AG04450 (cell line): ENCODE measurements around the gene PPP5C. TPM values are rescaled to one million over a fixed set of nuclear protein-coding genes. Genes with fewer than 3 reads are reported as not detected.
A peak's percentile ranks its signal among the peaks of the same experiment; 100 is the strongest.

ENCODE experiments used
- CTCF ChIA-PET: fragments of 300-600, 350-600 bp; formaldehyde crosslinking; extraction: SDS; loops from one replicate; lab custom pipeline; 2022; ENCODE audit warnings: antibody characterized with exemption, inconsistent platforms; lab: Charles Lee
- POLR2A ChIA-PET: fragments of 350-600 bp; formaldehyde crosslinking; extraction: SDS; loops from one replicate; lab custom pipeline; 2021; ENCODE audit warnings: antibody characterized with exemption, inconsistent platforms; lab: Yijun Ruan, JAX
- DNase-seq: peaks from one replicate; pipeline ENCODE4 v3.0.0-alpha.2; 2011; ENCODE audit warnings: low read depth, low spot score
- H3K27ac ChIP-seq: one replicate; pipeline ENCODE4 v1.5.1; 2012; ENCODE audit warnings: low read depth, low read length, control low read depth
- H3K27me3 ChIP-seq: one replicate; pipeline ENCODE4 v1.6.0; 2012; ENCODE audit warnings: low read length; ENCODE audit not compliant: control insufficient read depth, insufficient read depth
- H3K4me3 ChIP-seq: 2 replicates; pipeline ENCODE4 v1.5.1; 2011; ENCODE audit warnings: mild to moderate bottlenecking, low read depth, low read length, control low read depth
- H3K9me3 ChIP-seq: 2 replicates; pipeline ENCODE4 v1.5.1; 2012; ENCODE audit warnings: low read length; ENCODE audit not compliant: control insufficient read depth, insufficient read depth
- polyA minus RNA-seq: library from RNA; depleted of rRNA, polyadenylated mRNA; stranded (reverse); fragments of >200 nt; gene quantifications from 2 replicates; pipeline ENCODE4 v1.2.3, GENCODE V29; 2011; rRNA and poly(A)+ RNA removed
- polyA plus RNA-seq: library from polyadenylated mRNA; depleted of rRNA; stranded (reverse); fragments of >200 nt; gene quantifications from 2 replicates; pipeline ENCODE4 v1.2.3, GENCODE V29; 2011; rRNA removed
- TF ChIP-seq, protein P1 (sequence below): IDR thresholded peaks from 2 replicates; pipeline ENCODE4 v1.5.1; 2011; ENCODE audit warnings: low read depth, low read length, control low read depth, inconsistent platforms

The PPP5C gene, protein sequence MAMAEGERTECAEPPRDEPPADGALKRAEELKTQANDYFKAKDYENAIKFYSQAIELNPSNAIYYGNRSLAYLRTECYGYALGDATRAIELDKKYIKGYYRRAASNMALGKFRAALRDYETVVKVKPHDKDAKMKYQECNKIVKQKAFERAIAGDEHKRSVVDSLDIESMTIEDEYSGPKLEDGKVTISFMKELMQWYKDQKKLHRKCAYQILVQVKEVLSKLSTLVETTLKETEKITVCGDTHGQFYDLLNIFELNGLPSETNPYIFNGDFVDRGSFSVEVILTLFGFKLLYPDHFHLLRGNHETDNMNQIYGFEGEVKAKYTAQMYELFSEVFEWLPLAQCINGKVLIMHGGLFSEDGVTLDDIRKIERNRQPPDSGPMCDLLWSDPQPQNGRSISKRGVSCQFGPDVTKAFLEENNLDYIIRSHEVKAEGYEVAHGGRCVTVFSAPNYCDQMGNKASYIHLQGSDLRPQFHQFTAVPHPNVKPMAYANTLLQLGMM
- polyA plus RNA-seq (73.7 and 85.9 TPM in 2 replicates), polyA minus RNA-seq (90.8 and 101 TPM in 2 replicates)

DNA sequence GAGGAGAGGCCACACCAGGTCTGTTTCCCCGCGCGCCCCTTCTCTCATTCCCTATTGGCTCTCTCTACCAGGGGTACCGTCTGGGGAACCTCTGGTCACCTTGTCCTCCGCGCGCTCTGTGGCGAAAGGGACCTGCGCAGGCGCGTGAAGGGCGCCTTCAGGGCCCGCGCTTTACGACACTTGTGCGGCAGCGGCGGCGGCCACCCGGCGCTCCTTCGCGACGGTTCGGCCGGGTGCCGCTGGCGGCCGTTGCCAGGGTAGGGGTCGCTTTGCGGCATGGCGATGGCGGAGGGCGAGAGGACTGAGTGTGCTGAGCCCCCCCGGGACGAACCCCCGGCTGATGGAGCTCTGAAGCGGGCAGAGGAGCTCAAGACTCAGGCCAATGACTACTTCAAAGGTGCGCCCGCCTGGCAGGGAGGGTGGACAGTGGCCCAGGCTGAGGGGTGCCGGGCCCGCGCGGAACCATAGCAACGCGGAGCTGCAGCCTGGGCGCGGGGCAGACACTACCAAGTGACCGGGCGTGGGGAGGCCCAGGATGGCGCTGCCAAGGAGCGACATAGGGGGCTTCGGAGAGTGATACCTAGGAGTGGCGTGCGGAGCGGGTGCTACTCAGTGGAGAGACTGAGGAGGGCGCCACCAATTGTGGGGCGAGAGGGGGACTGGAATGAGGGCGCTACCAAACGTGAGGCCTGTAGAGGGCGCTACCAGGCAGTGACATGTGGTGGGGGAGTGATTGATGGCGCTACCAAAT, at the start of gene PPP5C:
PPP5C (plus strand) TSS at position 267 of the 751 bp plus-strand sequence; CDS start at position 277, 10 bp downstream.
- ChIA-PET CTCF (interaction anchor here (0.5 to 2.9 kb wide), 18 partner anchors 9 to 569 kb away, joined by 3 to 13 read pairs (median 4); no protein-coding TSS in a partner anchor), POLR2A (no interaction called here)
- peaks cover 3% of the 10 kb centered on the region for H3K27me3 ChIP-seq

DNA sequence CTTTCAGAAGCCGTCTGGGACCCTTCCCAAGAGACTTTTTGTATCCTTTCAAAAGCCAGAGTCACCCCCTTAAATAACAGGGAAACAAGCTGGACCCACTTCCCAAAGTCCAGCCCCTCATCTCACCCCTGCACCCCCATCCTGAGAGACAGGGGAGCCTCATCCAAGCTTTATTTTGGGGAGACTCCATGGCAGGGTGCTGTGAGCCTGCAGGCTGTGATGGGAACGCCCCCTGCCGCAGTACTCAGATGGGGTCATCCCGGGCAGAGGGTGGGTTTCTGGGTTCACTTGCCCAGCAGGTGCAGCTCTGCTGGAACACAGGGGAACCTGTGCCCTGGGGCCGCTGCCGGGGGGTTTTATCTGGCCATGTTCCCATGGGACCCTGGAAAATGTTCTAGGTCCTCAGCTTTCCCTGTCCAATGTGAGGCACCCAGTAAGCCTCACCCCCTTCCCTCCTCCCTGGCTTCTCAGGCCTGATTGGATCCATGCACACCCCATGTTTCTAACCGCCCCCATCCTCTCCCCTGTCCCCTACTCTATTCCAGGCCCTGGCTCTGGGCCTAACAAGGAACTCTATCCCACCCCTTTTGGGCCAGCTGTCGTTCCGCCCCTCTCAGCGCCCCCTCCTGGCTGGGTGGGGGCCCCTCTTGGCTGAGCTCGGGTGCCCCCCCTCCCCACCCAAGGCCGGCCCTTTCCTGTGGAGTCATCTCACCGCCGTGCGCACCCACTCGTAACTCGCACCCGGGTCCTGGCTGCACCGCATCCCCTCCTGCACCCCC, 49.0 kb upstream of the PPP5C start:
- TF ChIP-seq, protein P1, sequence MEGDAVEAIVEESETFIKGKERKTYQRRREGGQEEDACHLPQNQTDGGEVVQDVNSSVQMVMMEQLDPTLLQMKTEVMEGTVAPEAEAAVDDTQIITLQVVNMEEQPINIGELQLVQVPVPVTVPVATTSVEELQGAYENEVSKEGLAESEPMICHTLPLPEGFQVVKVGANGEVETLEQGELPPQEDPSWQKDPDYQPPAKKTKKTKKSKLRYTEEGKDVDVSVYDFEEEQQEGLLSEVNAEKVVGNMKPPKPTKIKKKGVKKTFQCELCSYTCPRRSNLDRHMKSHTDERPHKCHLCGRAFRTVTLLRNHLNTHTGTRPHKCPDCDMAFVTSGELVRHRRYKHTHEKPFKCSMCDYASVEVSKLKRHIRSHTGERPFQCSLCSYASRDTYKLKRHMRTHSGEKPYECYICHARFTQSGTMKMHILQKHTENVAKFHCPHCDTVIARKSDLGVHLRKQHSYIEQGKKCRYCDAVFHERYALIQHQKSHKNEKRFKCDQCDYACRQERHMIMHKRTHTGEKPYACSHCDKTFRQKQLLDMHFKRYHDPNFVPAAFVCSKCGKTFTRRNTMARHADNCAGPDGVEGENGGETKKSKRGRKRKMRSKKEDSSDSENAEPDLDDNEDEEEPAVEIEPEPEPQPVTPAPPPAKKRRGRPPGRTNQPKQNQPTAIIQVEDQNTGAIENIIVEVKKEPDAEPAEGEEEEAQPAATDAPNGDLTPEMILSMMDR, result no peak
- ChIA-PET POLR2A (no interaction called here), CTCF (interaction anchor here (1.3 kb wide), 1 partner anchor 98 kb away, joined by 5 read pairs; no protein-coding TSS in a partner anchor)
- H3K27ac ChIP-seq, result no peak overlapping the region
- DNase-seq, result no peak
- H3K4me3 ChIP-seq, result no peak overlapping the region
- H3K27me3 ChIP-seq, result peaks cover 17% of the 10 kb centered on the region
- H3K9me3 ChIP-seq, result no peaks in the 10 kb centered on the region; the same call in none of the 2 replicates

More for the DNA sequence above, at the start of gene PPP5C:
- TF ChIP-seq, protein P1, result peak; percentile 95
- peak within 1 kb of the TSS; percentile 31 for H3K27ac ChIP-seq
- peak within 1 kb of the TSS; percentile 99 for H3K4me3 ChIP-seq
- peak; percentile 72 for DNase-seq
- no peaks in the 10 kb centered on the region; the same call in 1 of the 2 replicates for H3K9me3 ChIP-seq

DNA sequence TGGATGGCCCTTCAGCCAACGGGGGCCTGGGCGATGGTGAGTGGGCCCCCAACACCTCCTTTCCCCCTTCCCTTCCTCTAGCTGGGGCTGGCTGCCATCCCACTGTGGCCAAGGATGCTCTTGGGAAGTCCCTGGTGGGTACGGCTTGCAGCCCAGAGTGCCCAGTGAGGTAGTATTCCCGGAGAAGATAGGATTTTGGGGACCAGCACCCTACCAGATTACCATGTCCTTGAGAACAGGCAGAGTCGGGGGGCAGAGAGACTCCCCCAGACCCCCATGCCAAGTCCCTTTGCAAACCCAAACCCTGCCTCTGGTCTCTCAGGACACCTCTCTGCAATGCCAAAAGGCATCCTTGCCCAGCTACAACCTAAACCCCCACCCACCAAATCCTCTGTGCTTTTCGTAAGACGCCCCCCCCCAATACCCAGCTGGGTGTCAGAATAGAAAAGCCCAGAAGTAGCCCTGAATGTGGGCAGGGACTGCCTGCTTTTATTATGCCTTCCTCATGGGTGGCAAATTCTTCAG, 48.3 kb upstream of the PPP5C start:
- CTCF ChIA-PET, result no interaction called here
- peaks cover 2% of the 10 kb centered on the region for H3K9me3 ChIP-seq
- POLR2A ChIA-PET, result interaction anchor here (1.1 kb wide), 1 partner anchor 10 kb away, joined by 3 read pairs; no protein-coding TSS in a partner anchor
- TF ChIP-seq, protein P1, result no peak
- no peak for DNase-seq
- H3K27me3 ChIP-seq, result peaks cover 17% of the 10 kb centered on the region
- no peak overlapping the region for H3K27ac ChIP-seq
- no peak overlapping the region for H3K4me3 ChIP-seq

DNA sequence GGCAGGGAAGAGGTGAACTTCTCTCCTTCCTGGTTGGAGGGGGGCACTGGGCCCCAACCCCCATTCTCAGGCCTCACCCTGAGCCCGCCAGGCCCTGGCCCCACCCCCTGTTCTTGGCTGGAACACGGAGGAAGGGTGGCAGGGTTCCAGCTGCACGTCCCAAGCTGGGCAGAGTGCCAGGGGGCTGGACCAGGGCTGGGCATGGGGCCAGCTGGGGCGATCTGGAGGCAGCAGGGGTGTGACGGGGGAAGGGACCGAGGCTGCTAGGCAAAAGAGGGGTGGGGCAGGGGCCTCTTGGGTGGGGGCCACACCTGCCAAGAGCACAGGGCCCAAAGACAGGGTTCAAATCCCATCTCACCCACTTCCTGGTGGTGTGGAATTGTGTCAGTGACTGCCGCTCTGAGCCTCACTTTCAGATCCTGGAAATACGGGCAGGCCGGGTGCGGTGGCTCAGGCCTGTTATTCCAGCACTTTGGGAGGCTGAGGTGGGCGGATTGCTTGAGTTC, 47.8 kb upstream of the PPP5C start:
- Histone ChIP-seq H3K27ac (no peak overlapping the region), H3K4me3 (no peak overlapping the region), H3K27me3 (peaks cover 17% of the 10 kb centered on the region), H3K9me3 (peaks cover 8% of the 10 kb centered on the region)
- CTCF ChIA-PET, result interaction anchor here (0.5 kb wide), 1 partner anchor 101 kb away, joined by 7 read pairs; no protein-coding TSS in a partner anchor
- TF ChIP-seq, protein P1, result no peak
- peak; percentile 48 for DNase-seq
- POLR2A ChIA-PET, result interaction anchor here (0.7 to 1.1 kb wide), 2 partner anchors 10 to 59 kb away, joined by 3 read pairs; no protein-coding TSS in a partner anchor
